ENCODE measurements around the gene HOXB5.

HOXB5 gene

DNA sequence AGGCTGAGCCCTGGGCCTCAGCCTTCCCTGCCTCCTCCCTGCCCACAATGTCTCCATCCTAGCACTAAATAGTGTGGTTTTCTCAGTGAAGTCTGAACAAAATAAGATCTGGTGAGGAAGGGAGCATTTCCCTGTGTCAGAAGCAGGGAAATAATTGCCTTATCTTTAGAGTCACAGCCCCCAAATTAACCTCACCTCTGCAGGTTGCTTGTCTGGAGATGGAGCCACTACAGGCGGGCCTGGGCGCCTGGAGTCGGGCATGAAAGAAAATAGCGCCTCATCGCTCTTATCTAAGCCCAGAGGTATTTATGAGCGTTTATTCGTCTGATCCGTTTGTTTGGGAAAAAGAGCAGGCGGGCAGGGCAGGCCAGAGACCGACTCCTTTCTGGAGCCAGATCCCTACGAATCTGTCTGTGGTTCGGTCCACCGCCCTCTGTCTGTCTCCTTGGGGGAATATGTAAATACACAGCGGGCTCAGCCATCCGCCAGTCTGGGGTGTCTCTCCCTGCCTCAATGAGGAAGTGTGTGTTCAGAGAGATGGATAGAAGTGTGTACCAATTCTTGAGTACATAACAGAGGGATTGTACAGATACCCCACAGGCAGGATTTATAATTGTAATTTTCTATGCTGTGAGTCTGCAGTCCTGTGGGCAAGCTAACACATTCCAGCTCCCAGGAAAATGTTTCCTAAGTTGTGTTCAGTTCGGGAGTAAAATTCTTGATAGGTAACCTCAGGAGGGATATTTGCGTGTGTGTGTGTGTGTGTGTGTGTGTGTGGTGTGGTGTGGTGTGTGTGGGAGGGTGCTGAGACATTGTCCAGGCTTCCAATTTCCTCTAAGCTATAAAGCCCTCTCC, 6.9 kb upstream of the HOXB5 start (continued):
- TF ChIP-seq, protein P1, sequence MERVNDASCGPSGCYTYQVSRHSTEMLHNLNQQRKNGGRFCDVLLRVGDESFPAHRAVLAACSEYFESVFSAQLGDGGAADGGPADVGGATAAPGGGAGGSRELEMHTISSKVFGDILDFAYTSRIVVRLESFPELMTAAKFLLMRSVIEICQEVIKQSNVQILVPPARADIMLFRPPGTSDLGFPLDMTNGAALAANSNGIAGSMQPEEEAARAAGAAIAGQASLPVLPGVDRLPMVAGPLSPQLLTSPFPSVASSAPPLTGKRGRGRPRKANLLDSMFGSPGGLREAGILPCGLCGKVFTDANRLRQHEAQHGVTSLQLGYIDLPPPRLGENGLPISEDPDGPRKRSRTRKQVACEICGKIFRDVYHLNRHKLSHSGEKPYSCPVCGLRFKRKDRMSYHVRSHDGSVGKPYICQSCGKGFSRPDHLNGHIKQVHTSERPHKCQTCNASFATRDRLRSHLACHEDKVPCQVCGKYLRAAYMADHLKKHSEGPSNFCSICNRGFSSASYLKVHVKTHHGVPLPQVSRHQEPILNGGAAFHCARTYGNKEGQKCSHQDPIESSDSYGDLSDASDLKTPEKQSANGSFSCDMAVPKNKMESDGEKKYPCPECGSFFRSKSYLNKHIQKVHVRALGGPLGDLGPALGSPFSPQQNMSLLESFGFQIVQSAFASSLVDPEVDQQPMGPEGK (tag by site-specific recombination; IDR thresholded peaks at IDR 0.05) = peak; percentile 66
- peak; percentile 76 for TF ChIP-seq FEZF1 (tag by site-specific recombination; IDR thresholded peaks at IDR 0.05)
- no peak for TF ChIP-seq ZNF76 (tag by site-specific recombination; IDR thresholded peaks at IDR 0.05; ENCODE audit: borderline replicate concordance, low read depth)
- TF ChIP-seq, protein P2, sequence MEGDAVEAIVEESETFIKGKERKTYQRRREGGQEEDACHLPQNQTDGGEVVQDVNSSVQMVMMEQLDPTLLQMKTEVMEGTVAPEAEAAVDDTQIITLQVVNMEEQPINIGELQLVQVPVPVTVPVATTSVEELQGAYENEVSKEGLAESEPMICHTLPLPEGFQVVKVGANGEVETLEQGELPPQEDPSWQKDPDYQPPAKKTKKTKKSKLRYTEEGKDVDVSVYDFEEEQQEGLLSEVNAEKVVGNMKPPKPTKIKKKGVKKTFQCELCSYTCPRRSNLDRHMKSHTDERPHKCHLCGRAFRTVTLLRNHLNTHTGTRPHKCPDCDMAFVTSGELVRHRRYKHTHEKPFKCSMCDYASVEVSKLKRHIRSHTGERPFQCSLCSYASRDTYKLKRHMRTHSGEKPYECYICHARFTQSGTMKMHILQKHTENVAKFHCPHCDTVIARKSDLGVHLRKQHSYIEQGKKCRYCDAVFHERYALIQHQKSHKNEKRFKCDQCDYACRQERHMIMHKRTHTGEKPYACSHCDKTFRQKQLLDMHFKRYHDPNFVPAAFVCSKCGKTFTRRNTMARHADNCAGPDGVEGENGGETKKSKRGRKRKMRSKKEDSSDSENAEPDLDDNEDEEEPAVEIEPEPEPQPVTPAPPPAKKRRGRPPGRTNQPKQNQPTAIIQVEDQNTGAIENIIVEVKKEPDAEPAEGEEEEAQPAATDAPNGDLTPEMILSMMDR (tag by site-specific recombination; IDR thresholded peaks at IDR 0.05) = peak; percentile 33; the same call in 1 of the 2 replicates
- 0 out of 2 replicates have a peak, but pooled peaks have one; percentile 37 for TF ChIP-seq BCL11A (tag by site-specific recombination; IDR thresholded peaks at IDR 0.05; ENCODE audit: low read depth)
- TF ChIP-seq ZNF121 (tag by site-specific recombination; IDR thresholded peaks at IDR 0.05) = no peak
- TF ChIP-seq ZBTB17 (tag by site-specific recombination; IDR thresholded peaks at IDR 0.05) = peak; percentile 87
- TF ChIP-seq, protein P3, sequence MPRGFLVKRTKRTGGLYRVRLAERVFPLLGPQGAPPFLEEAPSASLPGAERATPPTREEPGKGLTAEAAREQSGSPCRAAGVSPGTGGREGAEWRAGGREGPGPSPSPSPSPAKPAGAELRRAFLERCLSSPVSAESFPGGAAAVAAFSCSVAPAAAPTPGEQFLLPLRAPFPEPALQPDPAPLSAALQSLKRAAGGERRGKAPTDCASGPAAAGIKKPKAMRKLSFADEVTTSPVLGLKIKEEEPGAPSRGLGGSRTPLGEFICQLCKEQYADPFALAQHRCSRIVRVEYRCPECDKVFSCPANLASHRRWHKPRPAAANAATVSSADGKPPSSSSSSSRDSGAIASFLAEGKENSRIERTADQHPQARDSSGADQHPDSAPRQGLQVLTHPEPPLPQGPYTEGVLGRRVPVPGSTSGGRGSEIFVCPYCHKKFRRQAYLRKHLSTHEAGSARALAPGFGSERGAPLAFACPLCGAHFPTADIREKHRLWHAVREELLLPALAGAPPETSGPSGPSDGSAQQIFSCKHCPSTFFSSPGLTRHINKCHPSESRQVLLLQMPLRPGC (tag by site-specific recombination; IDR thresholded peaks at IDR 0.05) = no peak
- no peak for TF ChIP-seq ZNF221 (tag by site-specific recombination; IDR thresholded peaks at IDR 0.05; ENCODE audit: borderline replicate concordance)
- TF ChIP-seq, protein P4, sequence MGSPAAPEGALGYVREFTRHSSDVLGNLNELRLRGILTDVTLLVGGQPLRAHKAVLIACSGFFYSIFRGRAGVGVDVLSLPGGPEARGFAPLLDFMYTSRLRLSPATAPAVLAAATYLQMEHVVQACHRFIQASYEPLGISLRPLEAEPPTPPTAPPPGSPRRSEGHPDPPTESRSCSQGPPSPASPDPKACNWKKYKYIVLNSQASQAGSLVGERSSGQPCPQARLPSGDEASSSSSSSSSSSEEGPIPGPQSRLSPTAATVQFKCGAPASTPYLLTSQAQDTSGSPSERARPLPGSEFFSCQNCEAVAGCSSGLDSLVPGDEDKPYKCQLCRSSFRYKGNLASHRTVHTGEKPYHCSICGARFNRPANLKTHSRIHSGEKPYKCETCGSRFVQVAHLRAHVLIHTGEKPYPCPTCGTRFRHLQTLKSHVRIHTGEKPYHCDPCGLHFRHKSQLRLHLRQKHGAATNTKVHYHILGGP (tag by site-specific recombination; IDR thresholded peaks at IDR 0.05) = no peak
- no peak for TF ChIP-seq ZNF558 (tag by site-specific recombination; IDR thresholded peaks at IDR 0.05)
- TF ChIP-seq, protein P5, sequence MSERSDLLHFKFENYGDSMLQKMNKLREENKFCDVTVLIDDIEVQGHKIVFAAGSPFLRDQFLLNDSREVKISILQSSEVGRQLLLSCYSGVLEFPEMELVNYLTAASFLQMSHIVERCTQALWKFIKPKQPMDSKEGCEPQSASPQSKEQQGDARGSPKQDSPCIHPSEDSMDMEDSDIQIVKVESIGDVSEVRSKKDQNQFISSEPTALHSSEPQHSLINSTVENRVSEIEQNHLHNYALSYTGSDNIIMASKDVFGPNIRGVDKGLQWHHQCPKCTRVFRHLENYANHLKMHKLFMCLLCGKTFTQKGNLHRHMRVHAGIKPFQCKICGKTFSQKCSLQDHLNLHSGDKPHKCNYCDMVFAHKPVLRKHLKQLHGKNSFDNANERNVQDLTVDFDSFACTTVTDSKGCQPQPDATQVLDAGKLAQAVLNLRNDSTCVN (tag by site-specific recombination; optimal IDR thresholded peaks at IDR 0.05) = no peak
- TF ChIP-seq, protein P6, sequence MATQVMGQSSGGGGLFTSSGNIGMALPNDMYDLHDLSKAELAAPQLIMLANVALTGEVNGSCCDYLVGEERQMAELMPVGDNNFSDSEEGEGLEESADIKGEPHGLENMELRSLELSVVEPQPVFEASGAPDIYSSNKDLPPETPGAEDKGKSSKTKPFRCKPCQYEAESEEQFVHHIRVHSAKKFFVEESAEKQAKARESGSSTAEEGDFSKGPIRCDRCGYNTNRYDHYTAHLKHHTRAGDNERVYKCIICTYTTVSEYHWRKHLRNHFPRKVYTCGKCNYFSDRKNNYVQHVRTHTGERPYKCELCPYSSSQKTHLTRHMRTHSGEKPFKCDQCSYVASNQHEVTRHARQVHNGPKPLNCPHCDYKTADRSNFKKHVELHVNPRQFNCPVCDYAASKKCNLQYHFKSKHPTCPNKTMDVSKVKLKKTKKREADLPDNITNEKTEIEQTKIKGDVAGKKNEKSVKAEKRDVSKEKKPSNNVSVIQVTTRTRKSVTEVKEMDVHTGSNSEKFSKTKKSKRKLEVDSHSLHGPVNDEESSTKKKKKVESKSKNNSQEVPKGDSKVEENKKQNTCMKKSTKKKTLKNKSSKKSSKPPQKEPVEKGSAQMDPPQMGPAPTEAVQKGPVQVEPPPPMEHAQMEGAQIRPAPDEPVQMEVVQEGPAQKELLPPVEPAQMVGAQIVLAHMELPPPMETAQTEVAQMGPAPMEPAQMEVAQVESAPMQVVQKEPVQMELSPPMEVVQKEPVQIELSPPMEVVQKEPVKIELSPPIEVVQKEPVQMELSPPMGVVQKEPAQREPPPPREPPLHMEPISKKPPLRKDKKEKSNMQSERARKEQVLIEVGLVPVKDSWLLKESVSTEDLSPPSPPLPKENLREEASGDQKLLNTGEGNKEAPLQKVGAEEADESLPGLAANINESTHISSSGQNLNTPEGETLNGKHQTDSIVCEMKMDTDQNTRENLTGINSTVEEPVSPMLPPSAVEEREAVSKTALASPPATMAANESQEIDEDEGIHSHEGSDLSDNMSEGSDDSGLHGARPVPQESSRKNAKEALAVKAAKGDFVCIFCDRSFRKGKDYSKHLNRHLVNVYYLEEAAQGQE (tag by site-specific recombination; IDR thresholded peaks at IDR 0.05) = no peak
- peak; percentile 28; the same call in 1 of the 2 replicates for TF ChIP-seq GLIS2 (tag by site-specific recombination; IDR thresholded peaks at IDR 0.05)
- no peak for TF ChIP-seq ZBTB1 (tag by site-specific recombination; IDR thresholded peaks at IDR 0.05)
- TF ChIP-seq, protein P7, sequence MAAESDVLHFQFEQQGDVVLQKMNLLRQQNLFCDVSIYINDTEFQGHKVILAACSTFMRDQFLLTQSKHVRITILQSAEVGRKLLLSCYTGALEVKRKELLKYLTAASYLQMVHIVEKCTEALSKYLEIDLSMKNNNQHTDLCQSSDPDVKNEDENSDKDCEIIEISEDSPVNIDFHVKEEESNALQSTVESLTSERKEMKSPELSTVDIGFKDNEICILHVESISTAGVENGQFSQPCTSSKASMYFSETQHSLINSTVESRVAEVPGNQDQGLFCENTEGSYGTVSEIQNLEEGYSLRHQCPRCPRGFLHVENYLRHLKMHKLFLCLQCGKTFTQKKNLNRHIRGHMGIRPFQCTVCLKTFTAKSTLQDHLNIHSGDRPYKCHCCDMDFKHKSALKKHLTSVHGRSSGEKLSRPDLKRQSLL (tag by site-specific recombination; IDR thresholded peaks at IDR 0.05) = peak; percentile 97
- no peak for TF ChIP-seq ZNF521 (tag by site-specific recombination; IDR thresholded peaks at IDR 0.05)
- no peak for TF ChIP-seq ZNF623 (tag by site-specific recombination; IDR thresholded peaks at IDR 0.05)
- TF ChIP-seq ZNF792 (tag by site-specific recombination; IDR thresholded peaks at IDR 0.05) = no peak; the same call in 1 of the 2 replicates
- TF ChIP-seq, protein P8, sequence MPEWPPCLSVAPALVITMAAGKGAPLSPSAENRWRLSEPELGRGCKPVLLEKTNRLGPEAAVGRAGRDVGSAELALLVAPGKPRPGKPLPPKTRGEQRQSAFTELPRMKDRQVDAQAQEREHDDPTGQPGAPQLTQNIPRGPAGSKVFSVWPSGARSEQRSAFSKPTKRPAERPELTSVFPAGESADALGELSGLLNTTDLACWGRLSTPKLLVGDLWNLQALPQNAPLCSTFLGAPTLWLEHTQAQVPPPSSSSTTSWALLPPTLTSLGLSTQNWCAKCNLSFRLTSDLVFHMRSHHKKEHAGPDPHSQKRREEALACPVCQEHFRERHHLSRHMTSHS (tag by site-specific recombination; IDR thresholded peaks at IDR 0.05) = no peak
- TF ChIP-seq, protein P9, sequence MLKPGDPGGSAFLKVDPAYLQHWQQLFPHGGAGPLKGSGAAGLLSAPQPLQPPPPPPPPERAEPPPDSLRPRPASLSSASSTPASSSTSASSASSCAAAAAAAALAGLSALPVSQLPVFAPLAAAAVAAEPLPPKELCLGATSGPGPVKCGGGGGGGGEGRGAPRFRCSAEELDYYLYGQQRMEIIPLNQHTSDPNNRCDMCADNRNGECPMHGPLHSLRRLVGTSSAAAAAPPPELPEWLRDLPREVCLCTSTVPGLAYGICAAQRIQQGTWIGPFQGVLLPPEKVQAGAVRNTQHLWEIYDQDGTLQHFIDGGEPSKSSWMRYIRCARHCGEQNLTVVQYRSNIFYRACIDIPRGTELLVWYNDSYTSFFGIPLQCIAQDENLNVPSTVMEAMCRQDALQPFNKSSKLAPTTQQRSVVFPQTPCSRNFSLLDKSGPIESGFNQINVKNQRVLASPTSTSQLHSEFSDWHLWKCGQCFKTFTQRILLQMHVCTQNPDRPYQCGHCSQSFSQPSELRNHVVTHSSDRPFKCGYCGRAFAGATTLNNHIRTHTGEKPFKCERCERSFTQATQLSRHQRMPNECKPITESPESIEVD (tag by site-specific recombination; IDR thresholded peaks at IDR 0.05) = no peak; the same call in 1 of the 2 replicates
- TF ChIP-seq ZNF341 (tag by site-specific recombination; IDR thresholded peaks at IDR 0.05; ENCODE audit: low read depth) = peak; percentile 51
